Mesendoderm (in vitro differentiated cells): ENCODE measurements around the gene KRTAP12-1.

Experiments used
- DNase-seq: peaks from one replicate; pipeline ENCODE4 v3.0.0; 2013
- H2AK5ac ChIP-seq: 2 replicates; pipeline ENCODE4 v1.6.1; 2013; ENCODE audit warnings: low read length, inconsistent platforms
- H2BK120ac ChIP-seq: 2 replicates; pipeline ENCODE4 v1.6.1; 2013; ENCODE audit warnings: low read depth, mild to moderate bottlenecking, low read length, moderate library complexity, mixed read lengths
- H2BK15ac ChIP-seq: replicated peaks from 2 replicates; pipeline ENCODE4 v1.6.1; 2013; ENCODE audit warnings: low read depth, mild to moderate bottlenecking, moderate library complexity
- H2BK5ac ChIP-seq: 2 replicates; pipeline ENCODE4 v1.6.1; 2013; ENCODE audit warnings: low read length, inconsistent platforms
- H3K18ac ChIP-seq: 2 replicates; pipeline ENCODE4 v1.6.1; 2013; ENCODE audit warnings: mild to moderate bottlenecking, low read length, mixed read lengths
- H3K23ac ChIP-seq: one replicate; pipeline ENCODE4 v1.6.1; 2013; ENCODE audit warnings: low read length
- H3K27ac ChIP-seq: 2 replicates; pipeline ENCODE4 v1.5.1; 2013; ENCODE audit warnings: low read depth, mild to moderate bottlenecking, inconsistent platforms, low read length, moderate library complexity
- H3K27me3 ChIP-seq: 2 replicates; pipeline ENCODE4 v1.6.1; 2013; ENCODE audit warnings: low read length, control low read depth, mild to moderate bottlenecking, inconsistent platforms; ENCODE audit not compliant: insufficient read depth, poor library complexity
- H3K36me3 ChIP-seq: 2 replicates; pipeline ENCODE4 v1.6.1; 2013; ENCODE audit warnings: low read length, inconsistent platforms; ENCODE audit not compliant: control insufficient read depth, insufficient read depth
- H3K4ac ChIP-seq: one replicate; pipeline ENCODE4 v1.6.1; 2013; ENCODE audit warnings: low read depth, mild to moderate bottlenecking, low read length, moderate library complexity
- H3K4me1 ChIP-seq: 2 replicates; pipeline ENCODE4 v1.6.1; 2013; ENCODE audit warnings: low read depth, low read length, inconsistent platforms; ENCODE audit not compliant: control insufficient read depth
- H3K4me2 ChIP-seq: 2 replicates; pipeline ENCODE4 v1.6.1; 2013; ENCODE audit warnings: low read length
- H3K4me3 ChIP-seq: 2 replicates; pipeline ENCODE4 v1.5.1; 2013; ENCODE audit warnings: mild to moderate bottlenecking, low read length
- H3K56ac ChIP-seq: one replicate; pipeline ENCODE4 v1.6.1; 2013; ENCODE audit warnings: low read length
- H3K79me1 ChIP-seq: 2 replicates; pipeline ENCODE4 v1.6.1; 2013; ENCODE audit warnings: low read length, inconsistent platforms
- H3K79me2 ChIP-seq: 2 replicates; pipeline ENCODE4 v1.6.1; 2013; ENCODE audit warnings: mild to moderate bottlenecking, low read length; ENCODE audit not compliant: control insufficient read depth, insufficient read depth
- H3K9ac ChIP-seq: 2 replicates; pipeline ENCODE4 v1.6.1; 2013; ENCODE audit warnings: low read length, inconsistent platforms
- H4K5ac ChIP-seq: one replicate; pipeline ENCODE4 v1.6.1; 2013; ENCODE audit warnings: low read length
- H4K8ac ChIP-seq: one replicate; pipeline ENCODE4 v1.6.1; 2013; ENCODE audit warnings: low read depth, mild to moderate bottlenecking, control low read depth, low read length, moderate library complexity
- WGBS: extraction: QIAGEN DNeasy Blood & Tissue Kit; methylation state at CpG from one replicate; pipeline ENCODE4 v1.1.7; 2013; ENCODE audit warnings: low lambda C conversion rate, missing lambda C conversion rate; ENCODE audit not compliant: insufficient coverage; ENCODE audit errors: extremely low coverage; 5-methylcytosine and 5-hydroxymethylcytosine counted together

Gene KRTAP12-1

DNA sequence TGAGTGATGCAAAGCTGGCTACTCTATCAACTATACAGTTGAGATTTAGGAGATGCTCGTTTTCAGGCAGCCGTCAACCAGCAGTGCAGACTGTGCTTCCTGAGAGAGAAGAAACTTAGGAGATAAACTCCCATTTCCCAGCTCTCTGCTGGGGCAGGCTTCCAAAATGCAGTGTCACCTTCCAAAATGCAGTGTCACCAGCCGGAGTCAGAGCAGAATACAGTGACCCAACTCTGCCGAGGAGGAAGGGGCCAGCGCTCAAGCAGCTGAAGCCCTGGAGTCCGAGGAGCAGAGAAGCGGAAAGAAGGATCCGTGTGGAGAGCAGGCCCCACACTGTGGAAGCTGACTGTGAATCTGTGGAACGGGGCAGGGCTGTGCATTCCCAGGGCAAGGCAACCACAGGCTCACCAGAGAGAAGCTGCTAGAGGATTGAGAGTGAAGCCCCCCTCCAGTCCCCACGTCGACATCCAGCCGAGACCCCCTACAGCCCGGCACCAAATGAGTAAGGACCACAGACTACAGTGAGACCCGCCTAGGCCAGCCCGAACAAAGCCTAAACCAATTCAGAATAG, 703 bp upstream of the KRTAP12-1 start:
- peaks cover 5% of the 10 kb centered on the region for H3K4me1 ChIP-seq
- no peak overlapping the region for H3K56ac ChIP-seq
- H3K9ac ChIP-seq, result no peak overlapping the region
- H3K79me2 ChIP-seq, result no peaks in the 10 kb centered on the region
- H3K4me2 ChIP-seq, result no peak overlapping the region
- no peak overlapping the region for H3K27ac ChIP-seq
- H3K18ac ChIP-seq, result no peak overlapping the region
- no peak overlapping the region for H2BK5ac ChIP-seq
- no peak overlapping the region for H2AK5ac ChIP-seq
- no peak overlapping the region for H3K4ac ChIP-seq
- no peak overlapping the region for H3K4me3 ChIP-seq
- H2BK15ac ChIP-seq, result no peak overlapping the region
- WGBS, result no CpG with 5 or more reads among the region's 15 CpGs
- no peak overlapping the region for H4K8ac ChIP-seq
- no peaks in the 10 kb centered on the region for H3K27me3 ChIP-seq
- no peak overlapping the region for H3K23ac ChIP-seq
- H2BK120ac ChIP-seq, result no peak overlapping the region
- H4K5ac ChIP-seq, result no peak overlapping the region
- no peak for DNase-seq
- no peaks in the 10 kb centered on the region for H3K79me1 ChIP-seq
- no peaks in the 10 kb centered on the region for H3K36me3 ChIP-seq

DNA sequence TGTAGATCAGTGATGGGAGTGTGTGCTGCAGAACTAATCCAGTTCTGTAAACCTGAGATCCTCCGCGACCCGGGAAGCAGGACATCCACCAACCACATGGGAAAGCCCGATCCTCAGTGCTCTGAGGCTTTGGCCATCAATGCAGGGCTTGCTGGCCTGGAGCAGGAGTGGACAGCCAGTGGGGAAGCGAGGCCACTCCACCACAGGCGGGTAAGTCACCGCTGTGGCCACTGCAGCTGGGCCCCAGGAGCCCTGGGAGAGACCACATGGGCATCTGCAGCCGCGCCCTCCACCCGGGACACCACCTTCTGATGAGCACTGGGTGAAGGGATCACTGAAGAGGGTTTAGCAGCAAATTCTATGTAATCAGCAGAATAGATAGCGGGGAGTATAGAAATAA, 811 bp downstream of the KRTAP12-1 start:
- no peak overlapping the region for H4K5ac ChIP-seq
- H3K36me3 ChIP-seq, result no peaks in the 10 kb centered on the region
- no peak overlapping the region for H3K18ac ChIP-seq
- H2BK5ac ChIP-seq, result no peak overlapping the region
- H2BK15ac ChIP-seq, result no peak overlapping the region
- H3K9ac ChIP-seq, result no peak overlapping the region
- no peak overlapping the region for H2AK5ac ChIP-seq
- DNase-seq, result no peak
- no peaks in the 10 kb centered on the region for H3K4me1 ChIP-seq
- H3K27me3 ChIP-seq, result no peaks in the 10 kb centered on the region
- no peak overlapping the region for H3K27ac ChIP-seq
- H3K79me2 ChIP-seq, result no peaks in the 10 kb centered on the region
- H4K8ac ChIP-seq, result no peak overlapping the region
- H3K4ac ChIP-seq, result no peak overlapping the region
- H3K79me1 ChIP-seq, result no peaks in the 10 kb centered on the region
- no peak overlapping the region for H3K4me2 ChIP-seq
- H2BK120ac ChIP-seq, result no peak overlapping the region
- H3K23ac ChIP-seq, result no peak overlapping the region
- no peak overlapping the region for H3K56ac ChIP-seq
- H3K4me3 ChIP-seq, result no peak overlapping the region
- WGBS, result no CpG with 5 or more reads among the region's 11 CpGs

DNA sequence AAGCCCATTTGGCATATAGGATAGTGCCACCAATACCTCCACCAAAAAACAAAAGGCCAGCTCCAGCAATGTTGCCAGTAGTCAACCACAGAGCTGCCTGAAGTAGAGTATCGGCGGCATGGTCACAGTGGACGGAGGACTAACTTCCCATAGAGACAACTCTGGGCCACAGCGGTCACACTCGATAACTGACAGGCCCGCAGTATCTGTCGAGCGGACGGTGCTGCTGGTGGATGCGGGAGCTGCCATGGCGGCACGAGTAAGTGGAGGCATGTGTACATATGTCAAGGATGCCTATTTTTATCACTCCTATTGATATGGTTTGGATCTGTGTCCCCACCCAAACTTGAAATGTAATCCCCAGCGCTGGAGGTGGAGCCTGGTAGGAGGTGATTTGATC, 4.1 kb downstream of the KRTAP12-1 start:
- no peaks in the 10 kb centered on the region for H3K36me3 ChIP-seq
- no peak overlapping the region for H2BK5ac ChIP-seq
- no peak overlapping the region for H3K9ac ChIP-seq
- H3K23ac ChIP-seq, result no peak overlapping the region
- H3K56ac ChIP-seq, result no peak overlapping the region
- H3K27me3 ChIP-seq, result no peaks in the 10 kb centered on the region
- H4K5ac ChIP-seq, result no peak overlapping the region
- H3K4ac ChIP-seq, result no peak overlapping the region
- no peak overlapping the region for H2BK15ac ChIP-seq
- no peaks in the 10 kb centered on the region for H3K79me1 ChIP-seq
- no peak for DNase-seq
- WGBS, result no CpG with 5 or more reads among the region's 13 CpGs
- no peak overlapping the region for H2BK120ac ChIP-seq
- H3K4me3 ChIP-seq, result no peak overlapping the region
- H4K8ac ChIP-seq, result no peak overlapping the region
- H3K79me2 ChIP-seq, result no peaks in the 10 kb centered on the region
- no peak overlapping the region for H3K18ac ChIP-seq
- H2AK5ac ChIP-seq, result no peak overlapping the region
- H3K4me1 ChIP-seq, result no peaks in the 10 kb centered on the region
- no peak overlapping the region for H3K27ac ChIP-seq
- H3K4me2 ChIP-seq, result no peak overlapping the region

DNA sequence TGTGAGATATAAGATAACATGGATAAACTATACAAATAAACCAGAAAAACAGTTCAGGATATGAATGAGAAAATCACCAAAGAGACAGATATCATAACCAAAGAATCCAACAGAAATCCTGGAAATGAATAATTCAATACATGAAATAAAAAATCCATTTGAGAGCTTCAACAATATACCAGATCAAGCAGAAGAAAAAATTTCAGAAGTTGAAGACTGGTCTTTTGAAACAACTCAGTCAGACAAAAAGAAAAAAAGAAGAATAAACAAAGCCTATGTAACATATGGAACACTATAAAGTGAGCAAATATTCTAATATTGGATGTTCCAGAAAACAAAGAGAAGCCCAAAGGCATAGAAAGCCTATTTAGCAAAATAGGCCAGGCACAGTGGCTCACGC, 10.1 kb downstream of the KRTAP12-1 start:
- Histone ChIP-seq H3K4me1 (no peaks in the 10 kb centered on the region), H3K4me3 (no peak overlapping the region), H2BK120ac (no peak overlapping the region), H3K18ac (no peak overlapping the region), H2BK5ac (no peak overlapping the region), H2AK5ac (no peak overlapping the region), H3K27me3 (no peaks in the 10 kb centered on the region), H3K36me3 (no peaks in the 10 kb centered on the region), H2BK15ac (no peak overlapping the region), H3K56ac (no peak overlapping the region), H3K27ac (no peak overlapping the region), H3K9ac (no peak overlapping the region), H3K79me1 (no peaks in the 10 kb centered on the region), H3K79me2 (no peaks in the 10 kb centered on the region), H3K23ac (no peak overlapping the region), H3K4me2 (no peak overlapping the region), H4K5ac (no peak overlapping the region), H4K8ac (no peak overlapping the region), H3K4ac (no peak overlapping the region)
- DNase-seq, result no peak
- no CpG with 5 or more reads among the region's 1 CpG for WGBS

DNA sequence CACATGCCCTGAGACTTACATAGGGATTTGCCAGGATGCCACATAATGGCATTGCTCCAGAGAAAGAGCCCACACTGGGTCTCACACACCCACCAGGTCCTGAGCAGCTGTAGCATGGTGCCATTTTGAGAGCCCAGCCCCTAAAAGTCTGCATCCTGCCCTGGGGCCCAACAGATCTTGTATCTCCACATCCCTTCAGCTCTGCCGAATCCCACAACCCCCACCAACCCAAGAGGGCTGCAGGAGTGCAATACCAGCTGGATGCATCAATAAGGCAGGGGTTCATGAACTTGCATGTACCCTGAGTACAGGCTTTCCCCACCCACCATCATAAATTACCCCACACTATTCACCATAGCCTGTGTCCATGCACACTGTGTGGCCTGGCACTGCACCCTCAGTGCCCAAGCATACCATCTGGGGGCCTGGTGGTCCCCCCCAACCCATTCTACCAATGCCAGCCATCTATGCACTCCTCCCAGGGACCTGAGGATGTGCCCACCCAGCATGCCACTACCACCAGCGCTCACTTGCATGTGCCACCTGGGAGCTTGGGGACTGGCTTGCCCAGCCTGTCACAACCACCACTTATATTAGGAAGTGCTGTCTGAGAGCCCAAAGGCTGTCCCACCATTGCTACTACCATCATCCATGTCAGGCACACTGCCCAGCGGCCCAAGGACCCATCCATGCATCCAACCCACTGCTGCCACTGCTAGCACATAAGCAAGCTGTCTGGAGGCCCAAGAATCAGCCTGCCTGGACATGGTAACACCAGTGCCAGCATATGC, 11.1 kb downstream of the KRTAP12-1 start:
- Histone ChIP-seq H2AK5ac (no peak overlapping the region), H3K56ac (no peak overlapping the region), H3K9ac (no peak overlapping the region), H4K8ac (no peak overlapping the region), H2BK15ac (no peak overlapping the region), H2BK120ac (no peak overlapping the region), H3K27ac (no peak overlapping the region), H3K4ac (no peak overlapping the region), H3K4me2 (no peak overlapping the region), H3K79me1 (no peaks in the 10 kb centered on the region), H3K23ac (no peak overlapping the region), H4K5ac (no peak overlapping the region), H3K27me3 (no peaks in the 10 kb centered on the region), H2BK5ac (no peak overlapping the region), H3K4me3 (no peak overlapping the region), H3K36me3 (no peaks in the 10 kb centered on the region), H3K4me1 (no peaks in the 10 kb centered on the region), H3K79me2 (no peaks in the 10 kb centered on the region), H3K18ac (no peak overlapping the region)
- no CpG with 5 or more reads among the region's 3 CpGs for WGBS
- no peak for DNase-seq

- Histone ChIP-seq H3K27me3 (no peaks in the 10 kb centered on the region), H3K27ac (no peak overlapping the region), H4K8ac (no peak overlapping the region), H3K4me1 (no peaks in the 10 kb centered on the region), H3K4me3 (no peak overlapping the region), H2AK5ac (no peak overlapping the region), H4K5ac (no peak overlapping the region), H3K79me1 (no peaks in the 10 kb centered on the region), H3K23ac (no peak overlapping the region), H3K4me2 (no peak overlapping the region), H2BK15ac (no peak overlapping the region), H3K79me2 (no peaks in the 10 kb centered on the region), H2BK5ac (no peak overlapping the region), H2BK120ac (no peak overlapping the region), H3K36me3 (no peaks in the 10 kb centered on the region), H3K18ac (no peak overlapping the region), H3K4ac (no peak overlapping the region), H3K56ac (no peak overlapping the region), H3K9ac (no peak overlapping the region)
- no CpG with 5 or more reads among the region's 1 CpG for WGBS
- DNase-seq, result no peak
These were observed 14.4 kb downstream of the KRTAP12-1 start for GRCh38 chr21:44667612-44668011.
